Parathyroid adenoma (tissue), 2 donors: ENCODE measurements around the gene KYNU.

Experiments
- H2AFZ ChIP-seq: fragments of 300-600 bp; sonication (generic); one replicate; pipeline ENCODE4 v1.7.0; 2017; ENCODE audit warnings: antibody characterized with exemption, mild to moderate bottlenecking
- H3K27ac ChIP-seq: fragments of 300-600 bp; sonication (generic); one replicate; pipeline ENCODE4 v1.7.0; 2017
- H3K27me3 ChIP-seq: fragments of 300-600 bp; sonication (generic); one replicate; pipeline ENCODE4 v1.7.0; 2017; ENCODE audit warnings: low read length; ENCODE audit not compliant: control insufficient read depth, insufficient read depth
- H3K36me3 ChIP-seq: fragments of 300-600 bp; sonication (generic); one replicate; pipeline ENCODE4 v1.7.0; 2017; ENCODE audit warnings: low read length; ENCODE audit not compliant: control insufficient read depth, insufficient read depth
- H3K4me1 ChIP-seq: fragments of 300-600 bp; sonication (generic); one replicate; pipeline ENCODE4 v1.7.0; 2017; ENCODE audit warnings: control low read depth
- H3K4me2 ChIP-seq: fragments of 300-600 bp; sonication (generic); one replicate; pipeline ENCODE4 v1.7.0; 2017; ENCODE audit warnings: low read length
- H3K4me3 ChIP-seq: fragments of 300-600 bp; sonication (generic); one replicate; pipeline ENCODE4 v1.7.0; 2017; ENCODE audit warnings: low read depth, low read length
- H3K79me2 ChIP-seq: fragments of 300-600 bp; sonication (generic); one replicate; pipeline ENCODE4 v1.7.0; 2017; ENCODE audit warnings: control low read depth
- H3K9ac ChIP-seq: fragments of 300-600 bp; sonication (generic); one replicate; pipeline ENCODE4 v1.7.0; 2017; ENCODE audit warnings: mild to moderate bottlenecking
- H3K9me3 ChIP-seq: fragments of 300-600 bp; sonication (generic); one replicate; pipeline ENCODE4 v1.7.0; 2017; ENCODE audit warnings: low read length; ENCODE audit not compliant: control insufficient read depth
- TF ChIP-seq, protein P1 (sequence below): fragments of 300-600 bp; sonication (generic); IDR thresholded peaks from one replicate; pipeline ENCODE4 v1.7.0; 2017; ENCODE audit warnings: antibody characterized with exemption, mild to moderate bottlenecking
- donor health status: primary hyperparathyroidism.

The KYNU gene

DNA sequence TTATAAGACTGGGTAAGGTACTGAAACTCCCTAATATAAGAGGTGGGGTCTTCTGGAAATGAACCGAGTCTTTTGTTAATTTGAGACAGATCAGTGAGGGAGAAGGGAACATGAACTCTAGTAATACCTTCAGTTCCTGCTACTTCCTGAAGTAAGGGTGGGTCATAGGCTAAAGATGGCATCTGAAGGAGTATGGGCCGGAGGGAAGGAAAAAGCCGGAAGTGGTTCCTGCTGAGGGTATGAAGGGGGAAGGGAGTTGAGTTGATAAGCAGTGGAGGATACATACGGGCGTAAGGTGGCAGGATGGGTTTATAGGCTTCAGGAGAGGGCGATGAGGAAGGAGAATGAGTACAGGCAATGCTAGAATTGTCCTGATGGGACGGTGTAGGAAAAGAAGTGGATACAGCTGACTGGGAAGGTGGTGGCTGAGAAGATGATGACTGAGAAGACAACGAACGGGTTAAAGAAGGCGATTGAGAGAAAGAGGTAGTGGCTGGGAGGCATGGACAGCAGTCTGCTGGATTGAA is 58.2 kb downstream of the KYNU start:
- no peaks in the 10 kb centered on the region for H3K79me2 ChIP-seq
- TF ChIP-seq, protein P1, sequence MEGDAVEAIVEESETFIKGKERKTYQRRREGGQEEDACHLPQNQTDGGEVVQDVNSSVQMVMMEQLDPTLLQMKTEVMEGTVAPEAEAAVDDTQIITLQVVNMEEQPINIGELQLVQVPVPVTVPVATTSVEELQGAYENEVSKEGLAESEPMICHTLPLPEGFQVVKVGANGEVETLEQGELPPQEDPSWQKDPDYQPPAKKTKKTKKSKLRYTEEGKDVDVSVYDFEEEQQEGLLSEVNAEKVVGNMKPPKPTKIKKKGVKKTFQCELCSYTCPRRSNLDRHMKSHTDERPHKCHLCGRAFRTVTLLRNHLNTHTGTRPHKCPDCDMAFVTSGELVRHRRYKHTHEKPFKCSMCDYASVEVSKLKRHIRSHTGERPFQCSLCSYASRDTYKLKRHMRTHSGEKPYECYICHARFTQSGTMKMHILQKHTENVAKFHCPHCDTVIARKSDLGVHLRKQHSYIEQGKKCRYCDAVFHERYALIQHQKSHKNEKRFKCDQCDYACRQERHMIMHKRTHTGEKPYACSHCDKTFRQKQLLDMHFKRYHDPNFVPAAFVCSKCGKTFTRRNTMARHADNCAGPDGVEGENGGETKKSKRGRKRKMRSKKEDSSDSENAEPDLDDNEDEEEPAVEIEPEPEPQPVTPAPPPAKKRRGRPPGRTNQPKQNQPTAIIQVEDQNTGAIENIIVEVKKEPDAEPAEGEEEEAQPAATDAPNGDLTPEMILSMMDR = no peak
- no peaks in the 10 kb centered on the region for H3K4me1 ChIP-seq
- no peaks in the 10 kb centered on the region for H3K9me3 ChIP-seq
- H3K9ac ChIP-seq = no peak overlapping the region
- H3K27me3 ChIP-seq = no peaks in the 10 kb centered on the region
- no peak overlapping the region for H3K4me3 ChIP-seq
- H3K4me2 ChIP-seq = no peak overlapping the region
- H2AFZ ChIP-seq = no peak overlapping the region
- H3K27ac ChIP-seq = no peak overlapping the region
- H3K36me3 ChIP-seq = no peaks in the 10 kb centered on the region

DNA sequence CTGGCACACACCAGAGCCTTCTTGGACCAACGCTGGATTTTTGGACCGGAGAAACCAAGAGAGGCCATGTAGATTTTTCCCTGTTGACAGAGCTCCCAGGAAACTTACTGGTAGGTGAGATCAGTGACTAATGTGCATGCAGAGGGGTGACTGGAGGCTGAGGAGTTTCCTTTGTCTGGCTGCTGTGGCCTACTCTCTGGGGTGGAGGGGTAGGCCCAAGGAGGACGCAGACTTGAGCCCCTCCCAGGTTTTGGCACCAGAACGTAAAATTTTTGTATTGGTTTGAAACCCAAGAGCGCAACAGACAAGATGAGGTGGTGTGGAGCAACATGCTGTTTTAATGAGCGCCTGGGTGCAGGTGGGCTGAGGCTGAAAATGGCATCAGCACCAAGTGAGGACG is 59.2 kb downstream of the KYNU start:
- Histone ChIP-seq H3K79me2 (no peaks in the 10 kb centered on the region), H3K27ac (no peak overlapping the region), H3K27me3 (no peaks in the 10 kb centered on the region), H3K4me2 (no peak overlapping the region), H3K9me3 (no peaks in the 10 kb centered on the region), H3K4me3 (no peak overlapping the region), H3K9ac (no peak overlapping the region), H3K36me3 (no peaks in the 10 kb centered on the region), H2AFZ (no peak overlapping the region), H3K4me1 (no peaks in the 10 kb centered on the region)
- TF ChIP-seq, protein P1 = no peak

DNA sequence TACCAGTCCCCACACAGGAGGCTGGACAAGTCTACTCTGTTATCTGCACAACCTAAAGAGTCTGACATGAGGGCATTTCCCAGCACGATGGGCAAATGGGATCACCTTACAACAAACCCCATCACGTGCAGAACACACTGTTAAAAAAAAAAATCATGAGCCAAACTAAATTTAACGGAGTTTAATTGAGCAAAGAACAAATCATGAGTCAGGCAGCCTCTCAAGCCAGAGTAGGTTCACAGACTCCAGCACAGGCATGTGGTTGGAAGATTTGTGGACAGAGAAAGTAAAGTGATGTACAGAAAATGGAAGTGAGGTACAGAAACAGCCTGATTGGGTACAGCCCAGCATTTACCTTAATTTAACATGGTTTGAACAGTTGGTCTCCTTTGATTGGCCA is 59.9 kb downstream of the KYNU start:
- no peak overlapping the region for H3K4me3 ChIP-seq
- TF ChIP-seq, protein P1 = no peak
- no peak overlapping the region for H3K27ac ChIP-seq
- H3K4me2 ChIP-seq = no peak overlapping the region
- H3K4me1 ChIP-seq = no peaks in the 10 kb centered on the region
- H3K27me3 ChIP-seq = no peaks in the 10 kb centered on the region
- no peaks in the 10 kb centered on the region for H3K9me3 ChIP-seq
- no peaks in the 10 kb centered on the region for H3K79me2 ChIP-seq
- H2AFZ ChIP-seq = no peak overlapping the region
- no peaks in the 10 kb centered on the region for H3K36me3 ChIP-seq
- no peak overlapping the region for H3K9ac ChIP-seq

DNA sequence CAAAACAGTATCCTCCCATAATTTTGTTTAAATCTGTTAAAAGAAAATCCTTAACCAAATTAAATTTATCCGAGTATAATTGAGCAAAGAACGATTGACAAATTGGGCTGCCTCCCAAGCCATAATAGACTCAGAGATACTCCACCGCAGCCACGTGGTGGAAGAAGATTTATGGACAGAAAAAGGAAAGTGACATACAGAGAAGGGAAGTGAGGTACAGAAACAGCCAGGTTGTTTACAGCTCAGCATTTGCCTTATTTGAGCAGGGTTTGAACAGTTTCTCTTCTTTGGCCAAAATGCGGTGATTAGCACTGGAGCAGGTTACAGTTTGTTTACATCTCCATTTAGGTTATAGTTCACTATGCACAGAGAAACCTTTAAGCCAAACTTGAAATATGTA is 60.8 kb downstream of the KYNU start:
- no peaks in the 10 kb centered on the region for H3K9me3 ChIP-seq
- no peaks in the 10 kb centered on the region for H3K79me2 ChIP-seq
- TF ChIP-seq, protein P1 = no peak
- H3K27me3 ChIP-seq = no peaks in the 10 kb centered on the region
- no peaks in the 10 kb centered on the region for H3K4me1 ChIP-seq
- no peak overlapping the region for H3K27ac ChIP-seq
- H3K36me3 ChIP-seq = no peaks in the 10 kb centered on the region
- no peak overlapping the region for H3K4me2 ChIP-seq
- no peak overlapping the region for H3K9ac ChIP-seq
- no peak overlapping the region for H3K4me3 ChIP-seq
- H2AFZ ChIP-seq = no peak overlapping the region

DNA sequence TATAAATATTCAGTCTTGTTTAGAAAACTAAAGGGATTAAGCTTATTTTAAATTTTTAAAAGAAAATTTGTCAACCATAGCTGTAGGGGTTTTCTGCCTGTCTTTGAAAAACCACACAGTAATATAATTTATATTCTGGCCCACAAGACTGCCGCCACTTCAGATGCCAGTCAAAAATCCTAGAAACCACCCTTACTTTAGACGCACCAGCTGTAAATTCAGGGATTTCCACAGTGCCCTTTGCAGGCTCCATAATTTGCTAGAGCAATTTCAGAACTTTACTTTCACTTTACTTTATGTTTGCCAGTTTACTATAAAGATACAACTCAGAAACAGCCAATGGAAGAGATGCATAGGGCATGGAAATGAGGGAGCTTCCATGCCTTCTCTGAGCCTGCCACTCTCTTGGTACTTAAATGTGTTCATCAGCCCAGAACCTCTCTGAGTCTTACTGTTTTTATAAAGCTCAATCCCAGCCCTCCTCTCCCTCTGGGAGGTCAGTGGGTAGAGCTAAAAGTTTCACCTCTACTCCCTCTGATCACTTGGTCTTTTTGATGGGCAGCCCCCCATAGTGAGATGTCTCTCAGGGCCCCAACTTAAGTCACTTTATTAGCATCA is 63.3 kb downstream of the KYNU start:
- Histone ChIP-seq H3K27ac (no peak overlapping the region), H3K79me2 (no peaks in the 10 kb centered on the region), H3K9ac (no peak overlapping the region), H3K4me3 (no peak overlapping the region), H3K36me3 (no peaks in the 10 kb centered on the region), H3K27me3 (no peaks in the 10 kb centered on the region), H2AFZ (no peak overlapping the region), H3K9me3 (no peaks in the 10 kb centered on the region), H3K4me2 (no peak overlapping the region), H3K4me1 (no peaks in the 10 kb centered on the region)
- TF ChIP-seq, protein P1 = no peak
